Effector CD8-positive, alpha-beta T cell (primary cell): Measurements from ENCODE around the gene SNAP23.

Experiments
- DNase-seq: peaks from one replicate; lab custom pipeline; 2025; lab: John Stamatoyannopoulos, UW
- total RNA-seq, 4 experiments: gene quantifications; one replicate each; lab custom pipeline; 2026; lab: John Stamatoyannopoulos, UW

Gene SNAP23
- total RNA-seq: 76.4 to 91.8 (median 77.6) reads per million in 4 experiments

DNA sequence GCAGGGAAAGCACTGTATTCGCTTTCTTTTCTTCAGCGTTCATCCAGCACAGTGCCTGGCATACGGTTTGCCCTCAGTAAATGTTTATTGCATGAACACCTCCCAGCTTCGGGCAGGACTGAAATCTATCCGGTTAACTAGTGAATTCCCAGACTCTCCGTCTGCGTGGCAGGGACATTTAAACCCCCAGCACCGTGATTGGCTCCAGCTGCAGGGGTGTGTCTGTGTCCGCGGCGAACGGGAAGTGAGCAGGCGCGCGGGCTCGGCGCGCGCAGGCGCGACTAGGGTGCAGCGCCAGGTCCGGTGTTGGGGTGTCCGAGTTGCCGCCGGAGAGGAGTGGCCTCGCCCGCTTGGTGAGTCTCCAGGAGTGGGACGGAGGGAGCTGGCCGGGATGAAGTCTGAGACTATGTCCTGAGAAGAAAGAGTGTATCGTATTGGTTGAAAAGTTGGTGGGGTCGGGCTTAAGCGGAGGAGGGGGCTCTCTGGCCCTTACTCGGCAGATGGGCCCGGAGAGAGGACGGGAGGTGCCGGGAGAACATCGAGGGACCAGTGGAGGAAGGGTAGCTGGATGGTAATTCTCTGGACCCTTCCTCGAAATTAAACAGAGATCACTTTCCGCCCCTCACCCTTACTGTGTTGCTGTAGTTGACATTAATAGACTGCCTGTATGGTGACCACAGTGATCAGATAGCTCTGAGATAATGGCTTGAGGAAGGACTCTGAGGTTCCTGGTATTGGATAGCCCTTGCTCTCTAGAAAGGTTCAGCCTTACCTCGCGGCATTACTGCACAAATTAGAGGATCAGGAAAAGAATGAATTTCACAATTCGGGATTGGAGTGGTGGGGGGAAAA, at the start of gene SNAP23:
SNAP23 (plus strand) TSS at position 274 of the 852 bp plus-strand sequence. CDS start 16,213 bp downstream, outside the sequence.
- DNase-seq: peak; percentile 77

DNA sequence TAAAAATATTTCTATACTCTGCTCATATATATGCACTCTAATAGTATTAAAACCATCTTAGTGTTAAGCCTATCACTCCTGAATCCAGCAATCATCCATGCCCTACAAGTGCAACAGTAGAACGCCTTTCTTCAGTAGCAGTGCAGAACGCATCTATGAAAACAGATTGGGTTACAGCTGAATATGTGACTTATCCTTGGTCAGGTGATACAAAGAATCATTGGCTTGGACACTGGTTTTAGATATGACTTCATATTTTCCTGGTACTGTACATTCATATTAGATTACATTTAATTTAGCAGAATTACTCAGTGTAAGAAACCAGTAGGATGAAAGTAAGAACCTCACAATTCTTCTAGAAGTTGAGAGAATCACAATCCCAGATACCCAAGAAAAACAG, 47.8 kb upstream of the SNAP23 start:
- no peak for DNase-seq

DNA sequence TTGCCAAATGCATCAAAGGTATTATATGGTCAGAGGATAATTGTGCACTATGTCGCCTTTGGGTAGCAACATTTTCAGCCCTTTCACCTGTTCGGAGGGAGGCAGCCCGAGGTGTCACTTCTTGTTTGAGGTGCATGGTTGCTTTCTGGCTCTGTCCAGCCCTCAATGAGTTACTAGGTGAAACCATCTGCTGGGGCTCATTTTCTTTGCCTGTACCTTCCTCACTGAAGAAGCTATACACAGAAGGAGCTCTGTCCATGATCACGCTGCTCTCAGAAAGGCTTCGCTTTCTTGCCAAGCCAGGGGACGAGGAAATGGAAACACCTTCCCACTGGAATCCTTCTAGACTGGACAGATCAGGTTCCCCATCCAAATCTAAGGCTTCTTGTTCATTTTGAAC, 47.2 kb upstream of the SNAP23 start:
- no peak for DNase-seq

DNA sequence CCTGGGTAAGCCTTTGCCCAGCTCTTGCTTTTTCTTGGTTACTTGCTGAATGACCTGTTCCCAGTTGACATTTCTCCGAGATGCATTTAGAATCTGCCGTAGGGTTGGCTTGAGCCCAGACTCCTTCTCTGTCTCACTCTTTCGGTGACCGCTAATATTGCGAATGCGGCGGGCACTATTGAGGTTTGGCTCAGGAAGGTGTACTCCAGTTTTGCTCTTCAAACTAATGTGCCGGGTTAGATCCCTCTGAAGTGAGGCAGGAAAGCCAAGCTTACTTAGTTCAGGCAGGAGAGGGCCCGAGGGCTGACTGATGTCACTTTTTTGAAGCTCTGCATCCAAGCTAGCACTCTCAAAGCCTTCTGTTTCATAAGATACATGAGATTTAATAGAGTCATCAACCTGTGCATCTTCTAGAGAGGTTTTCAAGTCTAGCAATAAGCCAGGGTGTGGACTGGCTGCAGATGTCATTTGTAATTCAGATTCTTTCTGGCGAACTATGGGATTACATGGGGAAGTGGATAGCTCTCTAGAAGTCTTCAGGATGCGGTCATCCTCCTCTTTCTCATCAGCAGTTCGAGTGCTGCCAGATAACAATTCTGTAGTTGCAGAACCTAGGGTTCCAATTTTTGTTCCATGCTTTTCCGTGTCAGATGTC, 45.5 kb upstream of the SNAP23 start:
- DNase-seq: no peak

DNA sequence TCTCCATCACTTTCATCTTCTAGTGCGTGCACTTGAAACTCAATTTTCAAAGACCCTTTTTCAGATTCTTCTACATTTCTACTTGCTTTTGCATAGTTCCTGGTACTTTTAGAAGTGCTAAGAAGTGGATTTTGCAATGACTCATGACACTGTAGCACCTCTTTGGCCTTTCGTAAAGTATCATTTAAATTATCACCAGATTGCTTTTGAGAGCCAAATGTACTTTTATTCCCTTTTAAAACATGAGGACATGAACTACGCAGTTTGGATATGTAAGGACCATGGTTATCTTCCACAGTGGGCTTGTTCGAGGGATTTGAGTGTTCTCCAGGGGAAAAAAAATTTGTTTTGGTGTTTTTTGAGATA, 45.0 kb upstream of the SNAP23 start:
- DNase-seq: no peak

DNA sequence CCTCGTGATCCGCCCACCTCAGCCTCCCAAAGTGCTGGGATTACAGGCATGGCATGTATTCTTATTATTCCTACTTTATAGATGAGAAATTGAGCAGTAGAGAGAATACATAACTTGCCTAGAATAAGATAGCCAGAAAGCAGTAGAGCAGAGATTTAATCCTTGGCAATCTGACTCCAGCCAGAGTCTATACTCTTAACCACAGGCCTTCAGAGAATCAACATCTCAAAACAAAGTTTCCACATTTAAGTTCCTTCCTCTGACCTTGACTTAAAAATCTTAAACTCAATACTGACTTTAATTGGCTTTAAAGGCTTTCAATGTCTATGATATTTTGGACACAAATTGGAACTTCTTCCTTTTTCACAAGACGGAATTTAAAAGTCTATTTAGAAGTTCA, 41.6 kb upstream of the SNAP23 start:
- no peak for DNase-seq

DNA sequence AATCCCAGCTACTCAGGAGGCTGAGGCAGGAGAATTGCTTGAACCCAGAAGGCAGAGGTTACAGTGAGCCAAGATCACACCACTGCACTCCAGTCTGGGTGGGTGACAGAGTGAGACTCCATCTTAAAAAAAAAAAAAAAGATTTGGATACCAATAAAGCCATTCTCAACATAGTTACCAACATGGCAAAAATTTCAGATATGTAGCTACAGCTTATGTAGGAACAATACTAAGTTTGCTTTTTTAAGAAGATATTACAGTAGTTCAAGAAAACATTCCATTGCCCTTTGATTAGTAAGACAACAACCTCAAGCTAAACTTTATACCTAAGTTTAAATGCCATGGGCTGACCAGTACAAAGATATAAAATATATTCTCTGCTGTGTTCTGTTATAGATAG, 38.9 kb upstream of the SNAP23 start:
- DNase-seq: no peak

DNA sequence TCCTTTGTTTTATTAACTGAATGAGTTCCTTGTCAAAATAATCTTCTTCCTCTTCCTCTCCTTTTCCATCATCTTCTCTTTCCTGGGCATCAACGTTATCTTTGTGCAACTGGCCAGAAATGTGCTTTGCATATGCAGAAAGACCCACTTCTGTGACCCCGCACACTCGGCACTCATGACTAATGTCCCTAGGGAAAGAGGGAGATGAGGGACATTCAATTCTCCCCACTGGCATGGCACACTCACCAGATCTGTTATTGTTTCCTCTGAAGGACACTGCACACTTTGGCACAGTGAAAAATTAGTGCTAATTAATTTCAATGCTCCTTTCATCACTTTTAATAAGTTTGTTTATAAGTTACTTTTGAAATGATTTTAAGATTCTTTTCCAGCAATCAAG, 38.5 kb upstream of the SNAP23 start:
- no peak for DNase-seq

DNA sequence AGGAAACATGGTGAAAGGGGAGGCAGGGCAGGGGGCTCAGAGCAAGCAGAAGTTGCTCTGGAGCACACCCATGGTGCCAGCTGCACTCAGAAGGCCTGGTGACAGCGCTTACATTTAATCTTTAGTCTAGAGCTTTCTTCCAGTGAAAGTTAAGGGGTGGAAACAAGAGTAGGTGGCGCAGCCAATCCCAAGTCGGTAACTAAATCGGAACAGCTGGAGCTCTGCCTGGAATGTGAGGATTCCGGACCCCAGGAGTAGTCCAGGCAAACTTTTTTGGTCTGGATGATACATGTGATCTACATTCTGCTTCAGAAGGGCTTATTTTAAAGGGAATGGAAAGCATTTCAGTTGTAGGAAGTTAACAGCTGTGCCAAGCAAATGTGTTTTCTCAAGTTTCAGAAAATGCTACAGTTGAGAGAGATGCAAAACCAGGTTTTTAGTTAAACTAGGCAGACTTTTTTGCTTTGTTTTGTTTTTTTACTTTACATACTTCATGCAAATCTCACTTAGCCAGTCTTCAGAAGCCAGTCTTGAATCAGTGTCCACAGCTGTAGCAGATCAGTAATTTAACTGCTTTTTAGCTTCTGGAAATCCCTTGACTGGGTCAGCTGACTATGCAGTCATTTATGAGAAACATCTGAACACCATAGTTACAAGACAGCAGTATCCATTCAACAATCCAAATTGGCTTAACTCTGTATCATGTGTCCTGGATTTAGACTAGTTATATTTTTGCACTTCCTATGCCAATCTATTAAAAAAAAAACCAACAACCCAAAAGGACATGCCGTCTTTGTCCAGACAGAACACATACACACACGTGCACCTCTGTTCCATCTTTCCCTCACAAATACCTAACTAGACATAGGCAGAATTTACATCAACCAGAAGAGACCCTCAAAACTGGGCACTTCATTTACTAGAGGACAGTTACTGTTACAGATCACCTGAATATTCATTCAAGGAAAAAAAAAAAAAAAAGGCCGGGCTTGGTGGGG, 37.7 kb upstream of the SNAP23 start:
- no peak for DNase-seq

DNA sequence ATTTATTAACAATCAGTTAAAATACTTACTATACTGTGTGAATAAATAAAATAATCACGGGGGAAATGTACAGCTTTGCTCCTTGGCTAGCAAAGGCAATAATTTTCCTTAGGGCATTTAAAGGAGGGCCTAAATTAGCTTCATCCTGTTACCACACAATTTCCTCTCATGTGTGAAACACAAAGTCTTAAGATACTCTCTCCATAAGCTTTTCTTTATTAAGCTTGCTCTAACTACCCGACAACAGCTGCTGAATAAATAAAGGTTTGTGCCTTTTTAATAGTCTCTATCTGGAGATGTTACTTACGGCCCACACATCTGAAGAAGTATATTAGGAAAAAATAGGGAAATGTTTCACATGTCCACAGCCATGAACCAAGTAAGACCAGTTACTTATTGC, 34.2 kb upstream of the SNAP23 start:
- no peak for DNase-seq

DNA sequence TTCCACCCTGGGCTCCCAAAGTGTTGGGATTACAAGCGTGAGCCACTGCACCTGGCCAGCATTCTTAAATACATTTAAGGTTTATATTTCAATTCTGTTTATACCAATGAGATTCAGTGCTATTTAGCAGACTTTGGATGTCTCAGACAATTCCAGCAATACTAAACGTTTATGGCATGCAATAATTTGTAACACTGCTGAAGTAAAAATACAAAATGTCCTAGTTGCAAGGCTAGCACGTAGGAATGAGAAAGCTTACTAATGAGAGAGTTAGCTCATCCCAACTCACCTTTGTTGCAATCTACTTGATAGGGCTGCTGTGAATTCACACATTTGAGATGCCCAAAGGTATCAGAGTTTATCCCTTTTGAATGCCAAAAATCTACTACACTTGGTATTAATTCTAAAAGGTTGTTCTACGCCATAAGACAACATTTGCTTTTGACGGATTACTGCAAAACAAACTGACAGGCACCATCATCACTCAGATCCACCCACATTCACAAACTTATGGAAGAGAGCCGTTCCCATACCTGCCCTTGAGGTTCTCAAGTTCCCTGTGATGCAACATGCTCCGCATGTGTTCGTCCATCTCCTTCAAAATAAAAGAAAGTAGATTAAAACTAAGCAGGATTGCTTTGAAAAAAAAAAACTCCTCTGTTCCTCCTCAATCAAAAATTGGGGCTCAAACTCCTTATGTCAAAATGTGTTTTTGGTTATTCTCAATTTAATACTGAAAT, 29.7 kb upstream of the SNAP23 start:
- no peak for DNase-seq

DNA sequence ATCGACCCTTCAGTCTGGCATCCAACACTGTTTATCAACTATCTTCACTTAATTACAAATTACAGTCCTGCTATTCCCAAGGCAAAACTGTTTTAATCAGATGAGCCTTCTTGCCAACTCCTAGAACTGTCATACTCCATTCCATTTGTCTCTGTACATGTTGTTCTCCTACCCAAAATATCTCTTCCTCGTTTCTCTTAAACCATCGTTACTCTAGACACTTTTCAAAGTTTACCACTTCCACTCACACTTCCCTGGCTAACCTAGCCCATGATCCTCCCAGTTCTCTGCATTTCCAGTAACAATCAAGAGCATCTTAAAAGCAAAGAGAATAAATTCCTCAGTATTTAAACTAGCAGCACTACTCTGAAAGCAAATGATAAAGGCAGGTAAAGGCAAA, 24.4 kb upstream of the SNAP23 start:
- DNase-seq: no peak

DNA sequence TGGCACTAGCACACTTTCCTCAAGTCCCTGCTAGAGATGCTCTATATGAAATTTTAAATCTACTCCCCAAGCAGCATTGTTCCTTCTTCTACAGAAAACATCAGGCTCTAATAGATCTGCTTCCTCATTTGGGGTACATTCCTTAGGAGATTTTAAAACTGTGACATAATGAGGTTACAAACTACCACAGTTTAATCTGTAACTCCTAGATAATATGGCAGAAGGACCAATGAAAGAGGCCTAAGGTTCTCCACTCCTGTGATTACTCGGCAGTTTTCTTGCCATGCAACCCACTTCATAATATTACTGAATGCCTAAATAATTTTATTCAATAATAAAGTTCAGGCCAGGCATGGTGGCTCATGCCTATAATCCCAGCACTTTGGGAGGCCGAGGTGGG, 20.6 kb upstream of the SNAP23 start:
- no peak for DNase-seq

DNA sequence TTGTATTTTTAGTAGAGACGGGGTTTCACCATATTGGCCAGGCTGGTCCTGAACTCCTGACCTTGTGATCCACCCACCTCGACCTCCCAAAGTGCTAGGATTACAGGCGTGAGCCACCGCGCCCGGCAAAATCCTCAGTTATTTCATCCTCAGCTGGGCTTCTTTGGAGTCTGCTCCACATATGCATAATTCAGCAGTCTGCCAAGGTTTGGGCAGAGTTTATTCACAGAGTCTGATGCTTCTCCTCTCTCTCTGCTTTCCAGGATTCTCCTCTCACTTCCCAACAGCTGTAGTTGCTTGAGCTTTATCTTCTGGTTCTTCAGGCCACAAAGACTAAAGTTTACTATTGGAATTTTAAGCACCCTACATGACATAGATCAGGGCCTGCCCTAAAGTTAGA, 12.7 kb upstream of the SNAP23 start:
- no peak for DNase-seq

DNA sequence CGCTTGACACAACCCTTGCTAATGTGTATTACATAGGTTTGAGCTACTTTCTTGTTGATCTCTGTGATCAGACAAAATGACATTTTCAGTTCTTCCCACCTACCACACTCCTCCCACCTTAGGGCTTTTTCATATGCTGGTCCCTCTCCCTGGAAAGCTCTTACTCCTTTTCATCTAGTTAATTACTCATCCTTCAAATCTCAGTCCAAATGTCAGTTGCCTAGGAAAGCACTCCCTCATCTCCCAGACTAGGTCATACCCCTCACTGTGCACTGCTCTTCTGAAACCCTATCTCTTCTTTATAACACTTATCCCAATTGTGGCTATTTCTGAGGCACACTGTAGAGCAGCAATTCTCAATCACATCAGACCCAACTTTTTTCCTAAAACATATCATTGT, 11.8 kb upstream of the SNAP23 start:
- DNase-seq: no peak

DNA sequence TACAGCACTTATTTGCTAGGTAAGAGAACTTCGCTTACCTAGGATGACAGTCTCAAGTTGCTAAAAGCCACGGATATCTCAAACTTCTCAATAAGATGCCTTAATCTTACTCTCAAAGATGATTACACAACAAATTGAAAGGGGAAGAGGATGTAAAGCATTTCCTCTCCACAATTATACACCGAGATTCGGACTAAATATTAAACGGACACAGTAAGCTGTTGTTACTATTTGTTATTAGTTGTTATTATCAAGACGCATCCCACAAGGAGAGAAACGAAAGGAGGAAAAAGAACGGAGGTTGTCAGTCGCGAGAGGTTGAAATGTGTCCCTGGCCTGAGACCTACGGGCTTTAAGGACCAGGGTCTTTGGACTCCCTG, 5.2 kb upstream of the SNAP23 start:
- DNase-seq: no peak

DNA sequence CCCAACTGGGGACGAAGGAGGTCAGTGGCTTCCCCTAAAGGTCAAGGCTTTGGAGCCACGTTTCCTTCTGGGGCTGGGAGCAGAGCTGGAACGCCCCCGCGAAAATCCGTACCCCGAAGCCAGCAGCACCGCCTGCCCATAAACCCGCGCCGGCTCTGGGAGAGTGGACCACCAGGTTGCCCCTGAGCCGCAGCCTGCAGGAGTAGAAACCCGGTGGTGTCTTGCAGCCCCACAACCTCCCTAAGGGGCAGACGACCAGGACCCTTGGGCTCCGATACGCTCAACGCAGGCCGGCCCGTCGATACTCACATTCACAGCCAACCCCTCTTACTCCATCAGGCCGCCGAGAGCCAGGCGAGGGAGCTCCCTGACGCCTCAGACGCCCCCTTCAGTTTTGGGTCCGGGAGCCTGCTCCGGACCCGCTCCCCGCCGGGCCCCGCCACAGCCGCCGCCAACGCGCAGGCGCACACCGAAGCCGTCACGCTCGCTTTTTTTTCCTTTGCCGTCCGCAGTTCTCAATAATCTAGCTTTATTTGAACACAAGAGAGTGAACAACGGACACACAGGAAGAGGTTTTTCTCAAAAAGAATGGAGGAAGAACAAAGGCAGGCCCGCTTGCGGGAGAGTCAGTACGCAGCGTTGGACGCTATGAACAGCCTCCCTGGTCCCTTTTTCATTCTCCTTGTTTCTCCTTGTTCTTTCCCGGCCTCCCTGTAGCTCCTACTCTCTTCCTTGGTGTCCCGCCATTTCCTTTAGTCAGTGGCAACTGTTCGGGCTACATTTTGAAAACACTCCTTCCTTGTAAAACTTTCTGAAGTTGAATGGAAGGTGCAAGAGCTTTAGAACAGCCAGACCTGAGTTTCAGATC, 4.5 kb upstream of the SNAP23 start, which contains the start of gene ZNF106:
ZNF106 (minus strand) TSS at position 471 of the 868 bp plus-strand sequence. CDS start 18,852 bp downstream, outside the sequence.
- DNase-seq: peak; percentile 77

DNA sequence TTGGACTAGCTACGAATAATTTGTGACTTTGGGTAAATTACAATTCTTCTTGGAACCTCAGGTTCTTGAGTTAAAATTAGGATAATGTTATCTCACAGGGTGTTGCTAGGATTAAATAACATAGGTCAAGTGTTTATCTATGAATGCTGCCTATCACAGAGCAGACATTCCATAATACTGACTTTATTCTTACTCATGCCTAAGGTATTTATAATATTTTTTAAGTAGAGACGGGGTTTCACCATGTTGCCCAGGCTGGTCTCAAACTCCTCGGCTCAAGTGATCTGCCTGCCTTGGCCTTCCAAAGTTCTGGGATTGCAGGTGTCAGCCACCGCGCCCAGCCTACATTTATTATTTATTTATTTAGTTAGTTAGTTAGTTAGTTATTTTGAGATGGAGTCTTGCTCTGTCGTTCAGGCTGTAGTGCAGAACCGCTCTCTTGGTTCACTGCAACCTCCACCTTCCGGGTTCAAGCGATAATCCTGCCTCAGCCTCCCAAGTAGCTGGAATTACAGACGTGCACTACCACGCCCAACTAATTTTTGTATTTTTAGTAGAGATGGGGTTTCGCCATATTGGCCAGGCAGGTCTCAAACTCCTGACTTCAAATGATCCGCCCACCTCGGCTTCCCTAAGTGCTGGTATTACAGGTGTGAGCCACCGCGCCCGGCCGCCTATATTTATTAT, 3.8 kb upstream of the SNAP23 start:
- no peak for DNase-seq

DNA sequence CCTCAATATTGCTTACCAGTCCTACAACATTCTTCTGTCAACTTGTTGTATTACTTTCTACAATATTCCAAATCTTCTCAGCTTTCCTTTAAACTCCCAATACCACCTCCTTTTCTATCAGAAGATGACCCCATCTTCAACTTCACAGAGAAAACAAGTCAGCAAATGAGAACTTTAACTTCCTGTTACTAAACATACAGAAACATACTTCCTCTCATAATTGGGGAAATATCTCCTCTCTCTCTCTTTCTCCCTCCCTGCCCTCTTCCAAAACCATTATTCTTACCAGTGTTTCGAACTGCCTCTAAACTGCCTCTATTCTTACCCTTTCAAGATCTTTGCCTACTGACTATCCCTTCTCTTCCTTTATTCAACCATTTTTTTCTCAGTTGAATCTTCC, 1.8 kb upstream of the SNAP23 start:
- no peak for DNase-seq

DNA sequence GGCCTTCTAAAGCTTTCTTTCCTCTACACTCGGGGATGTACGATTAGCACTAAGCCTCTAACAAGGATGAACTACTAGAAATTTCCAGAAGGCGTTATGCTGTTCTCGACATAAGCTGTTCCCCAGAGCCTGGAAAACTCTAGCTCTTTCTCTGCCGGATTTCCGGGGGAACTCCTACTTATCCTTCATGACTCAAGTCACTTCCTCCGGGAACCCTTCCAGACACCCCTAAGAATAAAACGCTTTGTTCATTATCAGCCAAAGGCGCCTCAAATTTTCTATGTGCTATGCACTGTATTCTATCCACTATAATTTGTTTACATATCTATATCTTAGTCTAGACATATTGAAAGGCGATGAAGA, 455 bp upstream of the SNAP23 start:
- DNase-seq: no peak
